ENCODE data around the gene CCDC51. TPM values are rescaled to one million over a fixed set of nuclear protein-coding genes. Genes with fewer than 3 reads are reported as not detected.

The CCDC51 gene
- total and polyA plus RNA-seq, 2 of the 13 experiments (the other 11 are each of a cell fraction or from before 2014, with no cell fraction given) = 18.1 to 29.4 TPM

- TF ChIP-seq HMG20B (CRISPR knock-in tag; conservative IDR thresholded peaks at IDR 0.05) (no peak), ZNF841 (CRISPR knock-in tag; IDR thresholded peaks at IDR 0.05; ENCODE audit: borderline replicate concordance) (no peak), MIXL1 (CRISPR knock-in tag; IDR thresholded peaks at IDR 0.05) (0 out of 2 replicates have a peak, but pooled peaks have one; percentile 28), MXD4 (CRISPR knock-in tag; IDR thresholded peaks at IDR 0.05) (no peak), TMF1 (CRISPR knock-in tag; IDR thresholded peaks at IDR 0.05; ENCODE audit: low read depth) (no peak), CSRNP1 (CRISPR knock-in tag; IDR thresholded peaks at IDR 0.05) (no peak), FOXO4 (CRISPR knock-in tag; conservative IDR thresholded peaks at IDR 0.05) (no peak), CC2D1A (CRISPR knock-in tag; IDR thresholded peaks at IDR 0.05) (no peak), ZNF512B (CRISPR knock-in tag; IDR thresholded peaks at IDR 0.05; ENCODE audit: borderline replicate concordance) (no peak), ZNF431 (CRISPR knock-in tag; IDR thresholded peaks at IDR 0.05; ENCODE audit: borderline replicate concordance, low read depth) (no peak), ESRRA (CRISPR knock-in tag; IDR thresholded peaks at IDR 0.05; ENCODE audit: low read depth) (no peak), ZNF558 (CRISPR knock-in tag; IDR thresholded peaks at IDR 0.05; ENCODE audit: borderline replicate concordance) (no peak), GATAD2A (CRISPR knock-in tag; IDR thresholded peaks at IDR 0.05) (peak; percentile 69), CBX2 (IDR thresholded peaks at IDR 0.05; ENCODE audit: low read depth, low read length) (no peak), CBX2 (CRISPR knock-in tag; IDR thresholded peaks at IDR 0.05; ENCODE audit: low read depth) (no peak), ZNF687 (CRISPR knock-in tag; IDR thresholded peaks at IDR 0.05) (no peak), MXI1 (IDR thresholded peaks at IDR 0.05; ENCODE audit: borderline replicate concordance, low read depth, low read length) (no peak), ZNF704 (CRISPR knock-in tag; IDR thresholded peaks at IDR 0.05; ENCODE audit: borderline replicate concordance) (no peak)
Measured at GRCh38 chr3:48426944-48427629, 12.8 kb downstream of the CCDC51 start (continued).

Data from HepG2 (cell line).